Hepatocyte (in vitro differentiated cells): ENCODE data around the gene AOPEP. TPM values are rescaled to one million over a fixed set of nuclear protein-coding genes. Genes with fewer than 3 reads are reported as not detected.

Experiments used
- DNase-seq: peaks from one replicate; pipeline ENCODE4 v3.0.0-alpha.2; 2016; ENCODE audit warnings: low spot score
- H2AFZ ChIP-seq: fragments of 200-600 bp; sonication (generic); 2 replicates; pipeline ENCODE4 v1.6.0; 2016; ENCODE audit warnings: antibody characterized with exemption, mild to moderate bottlenecking
- H3K27ac ChIP-seq: fragments of 200-600 bp; sonication (generic); 2 replicates; pipeline ENCODE4 v1.5.1; 2016; ENCODE audit warnings: mild to moderate bottlenecking
- H3K27me3 ChIP-seq: fragments of 200-600 bp; sonication (generic); 2 replicates; pipeline ENCODE4 v1.6.1; 2016
- H3K36me3 ChIP-seq: fragments of 200-600 bp; sonication (generic); replicated peaks from 2 replicates; pipeline ENCODE4 v1.5.1; 2016; ENCODE audit warnings: low read depth; ENCODE audit not compliant: insufficient read depth
- H3K4me1 ChIP-seq: fragments of 200-600 bp; sonication (generic); 2 replicates; pipeline ENCODE4 v1.5.1; 2016; ENCODE audit warnings: mild to moderate bottlenecking, moderate library complexity; ENCODE audit not compliant: insufficient read depth
- H3K4me2 ChIP-seq: fragments of 200-600 bp; sonication (generic); 2 replicates; pipeline ENCODE4 v1.6.0; 2016
- H3K4me3 ChIP-seq: fragments of 200-600 bp; sonication (generic); 2 replicates; pipeline ENCODE4 v1.5.1; 2016; ENCODE audit warnings: mild to moderate bottlenecking
- H3K79me2 ChIP-seq: fragments of 200-600 bp; sonication (generic); 2 replicates; pipeline ENCODE4 v1.6.0; 2017; ENCODE audit warnings: mild to moderate bottlenecking
- H3K9me2 ChIP-seq: fragments of 200-600 bp; sonication (generic); replicated peaks from 2 replicates; pipeline ENCODE4 v1.6.0; 2017; ENCODE audit warnings: mild to moderate bottlenecking; ENCODE audit not compliant: insufficient read depth
- H3K9me3 ChIP-seq: fragments of 200-600 bp; sonication (generic); 2 replicates; pipeline ENCODE4 v1.5.1; 2016; ENCODE audit warnings: low read depth, mild to moderate bottlenecking
- H4K20me1 ChIP-seq: fragments of 200-600 bp; sonication (generic); 2 replicates; pipeline ENCODE4 v1.6.0; 2016; ENCODE audit warnings: mild to moderate bottlenecking; ENCODE audit not compliant: insufficient read depth, poor library complexity, severe bottlenecking
- EZH2 ChIP-seq: fragments of 200-600 bp; sonication (generic); IDR thresholded peaks from 2 replicates; pipeline ENCODE4 v1.6.1; 2016; ENCODE audit warnings: antibody characterized with exemption, mild to moderate bottlenecking, borderline replicate concordance
- EZH2phosphoT487 ChIP-seq: fragments of 200-600 bp; sonication (generic); IDR thresholded peaks from one replicate; pipeline ENCODE4 v1.6.1; 2018; ENCODE audit warnings: antibody characterized with exemption, mild to moderate bottlenecking, low read depth, moderate library complexity; ENCODE audit not compliant: unreplicated experiment, severe bottlenecking
- WGBS: methylation state at CpG from one replicate; pipeline ENCODE4 v1.1.6; 2016; ENCODE audit warnings: low lambda C conversion rate; ENCODE audit errors: missing lambda C conversion rate; 5-methylcytosine and 5-hydroxymethylcytosine counted together
- polyA plus RNA-seq: library from polyadenylated mRNA; unstranded; fragments of >200 nt; fragmentation: Nextera tagmentation; extraction: Ambion mirVana; gene quantifications from 2 replicates; pipeline ENCODE4 v1.2.1, GENCODE V29; 2016
- total RNA-seq: library from RNA; depleted of rRNA; stranded (reverse); fragments of >200 nt; gene quantifications from 2 replicates; pipeline ENCODE4 v1.2.3, GENCODE V29; 2014
- TF ChIP-seq, protein P1 (sequence below): fragments of 200-600 bp; sonication (generic); IDR thresholded peaks from 2 replicates; pipeline ENCODE4 v1.5.1; 2016; ENCODE audit warnings: antibody characterized with exemption, mild to moderate bottlenecking; ENCODE audit not compliant: poor library complexity

The AOPEP gene
- total and polyA plus RNA-seq, 2 experiments from 2014 or later = 82.8 to 101 TPM

DNA sequence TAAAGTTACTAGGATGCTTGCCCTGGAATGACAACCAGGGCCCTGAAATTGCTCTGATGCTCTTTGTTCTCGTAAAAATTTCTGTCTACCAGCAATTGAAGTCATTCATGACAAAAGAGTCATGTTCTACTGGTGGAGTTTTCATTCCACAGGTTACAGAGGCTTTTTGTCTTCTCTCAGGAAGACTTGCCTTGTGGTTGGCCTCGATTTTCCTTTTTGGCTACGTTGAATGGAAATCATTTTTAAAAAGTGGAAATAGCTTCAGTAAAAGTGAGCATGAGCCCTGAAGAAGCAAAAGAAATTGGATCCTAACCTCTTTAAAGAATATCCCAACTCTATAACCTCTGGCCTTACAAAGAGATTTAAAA is 255.2 kb downstream of the AOPEP start:
- no peak for TF ChIP-seq EZH2
- TF ChIP-seq, protein P1, sequence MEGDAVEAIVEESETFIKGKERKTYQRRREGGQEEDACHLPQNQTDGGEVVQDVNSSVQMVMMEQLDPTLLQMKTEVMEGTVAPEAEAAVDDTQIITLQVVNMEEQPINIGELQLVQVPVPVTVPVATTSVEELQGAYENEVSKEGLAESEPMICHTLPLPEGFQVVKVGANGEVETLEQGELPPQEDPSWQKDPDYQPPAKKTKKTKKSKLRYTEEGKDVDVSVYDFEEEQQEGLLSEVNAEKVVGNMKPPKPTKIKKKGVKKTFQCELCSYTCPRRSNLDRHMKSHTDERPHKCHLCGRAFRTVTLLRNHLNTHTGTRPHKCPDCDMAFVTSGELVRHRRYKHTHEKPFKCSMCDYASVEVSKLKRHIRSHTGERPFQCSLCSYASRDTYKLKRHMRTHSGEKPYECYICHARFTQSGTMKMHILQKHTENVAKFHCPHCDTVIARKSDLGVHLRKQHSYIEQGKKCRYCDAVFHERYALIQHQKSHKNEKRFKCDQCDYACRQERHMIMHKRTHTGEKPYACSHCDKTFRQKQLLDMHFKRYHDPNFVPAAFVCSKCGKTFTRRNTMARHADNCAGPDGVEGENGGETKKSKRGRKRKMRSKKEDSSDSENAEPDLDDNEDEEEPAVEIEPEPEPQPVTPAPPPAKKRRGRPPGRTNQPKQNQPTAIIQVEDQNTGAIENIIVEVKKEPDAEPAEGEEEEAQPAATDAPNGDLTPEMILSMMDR = no peak
- TF ChIP-seq EZH2phosphoT487 = no peak
- no peaks in the 10 kb centered on the region for H4K20me1 ChIP-seq
- no peaks in the 10 kb centered on the region for H3K9me2 ChIP-seq
- H3K27me3 ChIP-seq = no peaks in the 10 kb centered on the region
- WGBS = 80% methylated on average over 3 of the region's 3 CpGs
- H3K4me1 ChIP-seq = peaks cover 14% of the 10 kb centered on the region
- H2AFZ ChIP-seq = no peak overlapping the region
- no peak overlapping the region for H3K4me3 ChIP-seq
- no peak overlapping the region for H3K4me2 ChIP-seq
- H3K27ac ChIP-seq = peak overlapping the region; percentile 71
- H3K36me3 ChIP-seq = no peaks in the 10 kb centered on the region
- H3K79me2 ChIP-seq = no peaks in the 10 kb centered on the region
- no peaks in the 10 kb centered on the region for H3K9me3 ChIP-seq
- DNase-seq = no peak

DNA sequence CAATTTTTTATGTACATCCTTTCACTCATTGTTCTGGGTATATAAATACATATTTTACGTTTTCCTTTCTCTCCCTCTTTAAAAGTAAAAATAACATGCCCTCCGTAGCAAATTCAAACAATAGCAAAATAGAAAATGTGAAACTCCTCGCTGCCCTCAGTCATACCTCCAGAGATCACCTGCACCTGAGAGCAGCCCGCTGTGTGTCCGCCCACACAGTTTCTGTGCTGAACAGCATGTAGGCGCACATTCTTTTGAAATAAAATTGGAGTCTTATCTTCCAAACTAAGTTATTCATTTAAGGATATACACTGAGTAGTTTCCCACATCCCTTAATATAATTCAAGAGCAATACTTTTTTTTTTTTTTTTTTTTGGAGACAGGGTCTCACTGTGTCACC is 255.7 kb downstream of the AOPEP start:
- TF ChIP-seq EZH2 = no peak
- TF ChIP-seq, protein P1 = no peak
- no peak for TF ChIP-seq EZH2phosphoT487
- no peaks in the 10 kb centered on the region for H3K79me2 ChIP-seq
- H3K9me3 ChIP-seq = no peaks in the 10 kb centered on the region
- H3K4me1 ChIP-seq = peaks cover 14% of the 10 kb centered on the region
- no peak overlapping the region for H2AFZ ChIP-seq
- no peaks in the 10 kb centered on the region for H3K36me3 ChIP-seq
- no peak overlapping the region for H3K4me2 ChIP-seq
- no peaks in the 10 kb centered on the region for H4K20me1 ChIP-seq
- no peak for DNase-seq
- 90% methylated on average over 6 of the region's 6 CpGs for WGBS
- no peaks in the 10 kb centered on the region for H3K27me3 ChIP-seq
- H3K27ac ChIP-seq = no peak overlapping the region
- H3K9me2 ChIP-seq = no peaks in the 10 kb centered on the region
- no peak overlapping the region for H3K4me3 ChIP-seq

DNA sequence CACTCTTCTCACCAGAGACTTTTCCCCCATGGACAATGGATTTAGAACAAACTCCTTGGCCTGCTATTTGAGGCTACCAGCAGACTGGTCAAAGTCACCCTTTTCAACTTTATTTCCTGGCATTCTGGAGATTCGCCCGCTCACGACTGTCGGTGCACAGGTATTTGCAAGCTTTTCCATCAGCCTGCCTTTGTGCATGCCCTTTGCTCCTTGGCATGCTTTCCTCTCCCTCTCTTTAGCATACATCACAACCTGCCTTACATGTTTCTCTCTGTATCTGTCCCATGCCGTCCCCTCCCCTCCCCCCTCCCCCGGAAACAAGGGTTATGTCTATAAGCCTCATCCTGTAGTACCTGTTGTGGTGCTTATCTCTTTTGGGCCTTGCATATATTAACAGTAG is 257.1 kb downstream of the AOPEP start:
- Histone ChIP-seq H3K27ac (no peak overlapping the region), H4K20me1 (no peaks in the 10 kb centered on the region), H3K79me2 (no peaks in the 10 kb centered on the region), H3K4me2 (no peak overlapping the region), H3K4me1 (peaks cover 14% of the 10 kb centered on the region), H3K4me3 (no peak overlapping the region), H3K36me3 (no peaks in the 10 kb centered on the region), H3K9me3 (no peaks in the 10 kb centered on the region), H3K27me3 (no peaks in the 10 kb centered on the region), H2AFZ (no peak overlapping the region), H3K9me2 (no peaks in the 10 kb centered on the region)
- DNase-seq = no peak
- WGBS = 81% methylated on average over 5 of the region's 6 CpGs
- TF ChIP-seq EZH2 (no peak), EZH2phosphoT487 (no peak)
- TF ChIP-seq, protein P1 = no peak

DNA sequence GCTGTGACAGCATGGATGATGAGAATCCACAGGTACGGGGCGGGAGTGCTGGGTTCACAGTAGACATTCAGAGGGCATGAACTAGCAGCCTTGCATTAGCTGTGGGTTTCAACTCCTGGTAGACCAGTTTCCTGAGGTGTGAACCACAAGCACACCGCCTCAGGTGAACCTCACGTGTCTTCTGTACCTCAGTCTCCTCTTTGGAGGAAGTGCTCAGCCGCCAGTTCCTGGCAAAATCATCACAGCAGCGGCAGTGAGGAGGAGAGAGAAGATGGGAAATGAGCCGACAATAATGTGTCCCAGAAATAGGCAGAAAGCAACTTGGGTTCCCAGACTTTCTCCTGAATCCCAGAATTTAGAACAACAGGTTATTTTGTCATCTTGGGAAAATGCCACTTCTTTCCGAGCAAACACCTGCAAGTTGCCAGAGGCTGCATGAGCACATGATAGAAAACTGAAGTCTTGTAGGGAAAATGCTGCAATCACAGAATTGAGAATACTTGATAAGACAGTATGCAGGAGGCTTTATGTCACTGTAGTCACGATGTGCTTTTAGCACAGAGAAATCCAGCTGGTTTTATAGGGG is 258.5 kb downstream of the AOPEP start:
- no peaks in the 10 kb centered on the region for H3K79me2 ChIP-seq
- H3K4me2 ChIP-seq = no peak overlapping the region
- H4K20me1 ChIP-seq = no peaks in the 10 kb centered on the region
- 94% methylated on average over 9 of the region's 9 CpGs for WGBS
- no peak overlapping the region for H2AFZ ChIP-seq
- H3K9me2 ChIP-seq = no peaks in the 10 kb centered on the region
- no peak for TF ChIP-seq EZH2phosphoT487
- no peak for TF ChIP-seq EZH2
- no peak overlapping the region for H3K27ac ChIP-seq
- peaks cover 14% of the 10 kb centered on the region for H3K4me1 ChIP-seq
- no peaks in the 10 kb centered on the region for H3K36me3 ChIP-seq
- no peak for DNase-seq
- no peaks in the 10 kb centered on the region for H3K27me3 ChIP-seq
- H3K9me3 ChIP-seq = no peaks in the 10 kb centered on the region
- H3K4me3 ChIP-seq = no peak overlapping the region
